Tibial artery (tissue), 4 donors: ENCODE results near the gene GLP2R.

Experiments used
- DNase-seq, 2 donors: peaks; one replicate each; pipeline ENCODE4 v3.0.0-alpha.2; 2019
- H3K27ac ChIP-seq, 2 donors: fragments of 200-600 bp; sonication (generic) in 1 of 2; 1 replicate in 1 of 2; 2 replicates in 1 of 2; pipeline ENCODE4 v1.5.1; 2018 to 2019; ENCODE audit warnings: mild to moderate bottlenecking in 1 of 2
- H3K27me3 ChIP-seq, 2 donors: fragments of 200-600 bp; sonication (generic) in 1 of 2; one replicate each; pipeline versions ENCODE4 v1.5.1 to v1.6.0; 2016 to 2019
- H3K36me3 ChIP-seq, 3 donors: fragments of 200-600 bp; sonication (generic) in 2 of 3; one replicate each; pipeline ENCODE4 v1.5.1; 2016 to 2019; ENCODE audit warnings: mild to moderate bottlenecking in 2 of 3
- H3K4me1 ChIP-seq, 4 donors: fragments of 200-600 bp; sonication (generic) in 2 of 4; 1 replicate in 3 of 4; 2 replicates in 1 of 4; pipeline ENCODE4 v1.5.1; 2016 to 2019
- H3K4me3 ChIP-seq, 2 donors: fragments of 200-600 bp; sonication (generic) in 1 of 2; 1 replicate in 1 of 2; 2 replicates in 1 of 2; pipeline ENCODE4 v1.5.1; 2018 to 2019; ENCODE audit warnings: mild to moderate bottlenecking in 2 of 2
- H3K9me3 ChIP-seq, 3 donors: fragments of 200-600 bp; sonication (generic) in 1 of 3; one replicate each; pipeline ENCODE4 v1.5.1; 2016 to 2019
- intact Hi-C: fragments of 100-400 bp; cut with DNase I; formaldehyde crosslinking; loops from one replicate; pipeline ENCODE4 v1.15.0; 2023; ENCODE audit warnings: low total_unique reads
- TF ChIP-seq, protein P1 (sequence below), 2 experiments: fragments of 200-600 bp in 1 of 2; fragments of 450-650 bp in 1 of 2; IDR thresholded peaks; one replicate each; pipeline ENCODE4 v1.5.1; 2017 to 2019; ENCODE audit warnings: antibody characterized with exemption in 2 of 2, mild to moderate bottlenecking in 1 of 2, moderate library complexity in 1 of 2

GLP2R gene

DNA sequence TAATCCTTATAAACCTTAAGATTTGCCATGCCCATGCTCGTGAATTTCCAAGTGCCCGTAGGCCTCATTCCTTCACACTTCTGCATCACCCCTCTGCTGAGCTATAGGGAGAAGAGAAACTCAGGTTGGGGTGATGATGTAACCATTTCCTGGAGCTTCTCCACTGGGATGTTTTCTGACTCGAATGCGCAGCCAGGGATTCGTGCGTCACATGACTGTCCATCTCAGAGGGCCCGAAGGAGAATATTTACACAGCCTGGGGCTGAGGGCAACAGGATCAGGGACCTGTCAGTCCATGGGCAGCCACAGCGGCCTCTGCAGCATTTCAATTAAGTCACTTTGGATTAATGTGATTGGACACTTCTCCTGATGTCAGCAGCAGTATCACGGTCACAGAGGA lies 12.6 kb upstream of the GLP2R start:
- TF ChIP-seq, protein P1, sequence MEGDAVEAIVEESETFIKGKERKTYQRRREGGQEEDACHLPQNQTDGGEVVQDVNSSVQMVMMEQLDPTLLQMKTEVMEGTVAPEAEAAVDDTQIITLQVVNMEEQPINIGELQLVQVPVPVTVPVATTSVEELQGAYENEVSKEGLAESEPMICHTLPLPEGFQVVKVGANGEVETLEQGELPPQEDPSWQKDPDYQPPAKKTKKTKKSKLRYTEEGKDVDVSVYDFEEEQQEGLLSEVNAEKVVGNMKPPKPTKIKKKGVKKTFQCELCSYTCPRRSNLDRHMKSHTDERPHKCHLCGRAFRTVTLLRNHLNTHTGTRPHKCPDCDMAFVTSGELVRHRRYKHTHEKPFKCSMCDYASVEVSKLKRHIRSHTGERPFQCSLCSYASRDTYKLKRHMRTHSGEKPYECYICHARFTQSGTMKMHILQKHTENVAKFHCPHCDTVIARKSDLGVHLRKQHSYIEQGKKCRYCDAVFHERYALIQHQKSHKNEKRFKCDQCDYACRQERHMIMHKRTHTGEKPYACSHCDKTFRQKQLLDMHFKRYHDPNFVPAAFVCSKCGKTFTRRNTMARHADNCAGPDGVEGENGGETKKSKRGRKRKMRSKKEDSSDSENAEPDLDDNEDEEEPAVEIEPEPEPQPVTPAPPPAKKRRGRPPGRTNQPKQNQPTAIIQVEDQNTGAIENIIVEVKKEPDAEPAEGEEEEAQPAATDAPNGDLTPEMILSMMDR (IDR thresholded peaks at IDR 0.05): no peak
- H3K9me3 ChIP-seq: no peaks in the 10 kb centered on the region
- H3K27ac ChIP-seq: no peak overlapping the region
- H3K27me3 ChIP-seq: peaks cover 0 to 3% of the 10 kb centered on the region in 2 donors
- no peaks in the 10 kb centered on the region for H3K36me3 ChIP-seq
- H3K4me1 ChIP-seq: no peaks in the 10 kb centered on the region
- no peak overlapping the region for H3K4me3 ChIP-seq
- DNase-seq: no peak
- intact Hi-C loops: no loop called here

DNA sequence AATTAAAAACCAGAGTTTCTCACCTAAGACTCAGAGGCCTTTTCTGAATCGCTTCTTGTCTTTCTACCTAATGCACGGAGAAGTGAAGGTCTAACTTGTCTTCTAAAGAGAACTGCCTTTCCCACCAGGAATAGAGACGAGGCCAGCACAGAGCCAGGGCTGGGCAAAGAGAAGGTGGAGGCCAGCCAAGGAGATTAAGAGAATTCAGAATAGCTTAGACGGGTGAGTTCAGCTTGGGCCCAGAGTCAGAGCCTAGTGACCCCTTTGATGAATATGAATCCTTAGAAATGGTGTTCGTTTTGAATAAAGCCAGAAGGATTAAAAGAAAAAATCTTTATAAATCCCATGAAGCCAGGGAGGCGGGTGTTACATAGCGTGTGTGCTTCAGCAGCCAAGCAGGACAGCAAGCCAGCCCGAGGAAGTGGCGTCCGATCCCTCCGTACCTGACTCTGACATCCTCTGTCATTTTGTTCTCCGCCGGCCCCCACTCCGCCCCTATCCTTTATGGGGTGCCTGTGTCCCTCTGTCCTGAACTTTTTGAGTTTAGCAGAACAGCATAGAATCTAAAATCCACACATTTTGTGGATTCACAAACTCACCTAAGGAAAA lies 11.3 kb upstream of the GLP2R start:
- H3K27ac ChIP-seq: no peak overlapping the region
- H3K4me1 ChIP-seq: no peaks in the 10 kb centered on the region
- peaks cover 0 to 3% of the 10 kb centered on the region in 2 donors for H3K27me3 ChIP-seq
- DNase-seq: no peak
- intact Hi-C loops: no loop called here
- H3K4me3 ChIP-seq: no peak overlapping the region
- no peaks in the 10 kb centered on the region for H3K36me3 ChIP-seq
- TF ChIP-seq, protein P1 (IDR thresholded peaks at IDR 0.05): no peak
- H3K9me3 ChIP-seq: no peaks in the 10 kb centered on the region

DNA sequence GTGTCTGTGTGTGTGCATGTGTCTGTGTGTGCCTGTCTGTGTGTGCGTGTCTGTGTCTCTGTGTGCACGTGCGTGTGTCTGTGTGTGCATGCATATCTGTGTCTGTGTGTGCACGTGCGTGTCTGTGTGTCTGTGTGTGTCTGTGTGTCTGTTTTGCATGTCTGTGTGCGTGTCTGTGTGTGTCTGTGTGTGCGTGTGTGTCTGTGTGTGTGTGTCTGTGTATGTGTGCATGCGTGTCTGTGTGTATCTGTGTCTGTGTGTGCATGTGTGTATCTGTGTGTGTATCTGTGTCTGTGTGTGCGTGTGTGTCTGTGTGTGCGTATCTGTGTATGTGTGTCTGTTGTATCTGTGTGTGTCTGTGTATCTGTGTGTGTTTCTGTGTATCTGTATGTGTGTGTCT lies 9.3 kb upstream of the GLP2R start:
- TF ChIP-seq, protein P1 (IDR thresholded peaks at IDR 0.05): no peak
- H3K27ac ChIP-seq: no peak overlapping the region
- H3K36me3 ChIP-seq: no peaks in the 10 kb centered on the region
- no peaks in the 10 kb centered on the region for H3K4me1 ChIP-seq
- DNase-seq: no peak
- intact Hi-C loops: no loop called here
- no peak overlapping the region for H3K4me3 ChIP-seq
- H3K27me3 ChIP-seq: peaks cover 0 to 3% of the 10 kb centered on the region in 2 donors
- H3K9me3 ChIP-seq: no peaks in the 10 kb centered on the region

GRCh38 chr17:9817086-9817485 lies 8.6 kb upstream of the GLP2R start:
- no peak overlapping the region for H3K27ac ChIP-seq
- TF ChIP-seq, protein P1 (IDR thresholded peaks at IDR 0.05): no peak
- H3K9me3 ChIP-seq: no peaks in the 10 kb centered on the region
- intact Hi-C loops: no loop called here
- H3K36me3 ChIP-seq: no peaks in the 10 kb centered on the region
- no peaks in the 10 kb centered on the region for H3K4me1 ChIP-seq
- no peaks in the 10 kb centered on the region for H3K27me3 ChIP-seq
- no peak overlapping the region for H3K4me3 ChIP-seq
- DNase-seq: no peak

- H3K27ac ChIP-seq: no peak overlapping the region
- no peaks in the 10 kb centered on the region for H3K4me1 ChIP-seq
- DNase-seq: no peak
- peaks cover 0 to 3% of the 10 kb centered on the region in 2 donors for H3K27me3 ChIP-seq
- TF ChIP-seq, protein P1 (IDR thresholded peaks at IDR 0.05): no peak
- intact Hi-C loops: no loop called here
- H3K36me3 ChIP-seq: no peaks in the 10 kb centered on the region
- no peaks in the 10 kb centered on the region for H3K9me3 ChIP-seq
- no peak overlapping the region for H3K4me3 ChIP-seq
Measured at GRCh38 chr17:9818760-9819159, 7.0 kb upstream of the GLP2R start.

DNA sequence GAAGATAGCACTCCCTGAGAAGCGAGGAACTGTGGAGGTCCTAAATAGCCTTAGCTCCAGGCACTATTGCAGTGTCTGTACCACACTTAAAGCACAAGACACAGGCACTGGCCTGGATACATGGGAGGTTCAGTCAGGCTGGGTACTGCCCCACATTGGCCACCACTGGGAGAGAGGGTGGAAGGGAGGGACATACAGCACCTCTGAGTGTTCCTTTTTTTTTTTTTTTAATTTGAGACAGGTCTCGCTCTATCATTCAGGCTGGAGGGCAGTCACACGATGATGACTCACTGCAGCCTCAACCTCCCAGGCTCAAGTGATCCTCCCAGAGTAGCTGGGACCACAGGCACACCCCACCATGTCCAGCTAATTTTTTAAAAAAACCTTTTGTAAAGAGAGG lies 5.3 kb upstream of the GLP2R start:
- no peak overlapping the region for H3K4me3 ChIP-seq
- intact Hi-C loops: no loop called here
- no peak overlapping the region for H3K27ac ChIP-seq
- no peak for DNase-seq
- TF ChIP-seq, protein P1 (IDR thresholded peaks at IDR 0.05): no peak
- H3K36me3 ChIP-seq: no peaks in the 10 kb centered on the region
- H3K27me3 ChIP-seq: peaks cover 0 to 10% of the 10 kb centered on the region in 2 donors
- no peaks in the 10 kb centered on the region for H3K9me3 ChIP-seq
- no peaks in the 10 kb centered on the region for H3K4me1 ChIP-seq
